Neural progenitor cell (in vitro differentiated cells): Measurements from ENCODE around the gene PDZRN4. TPM values are rescaled to one million over a fixed set of nuclear protein-coding genes. Genes with fewer than 3 reads are reported as not detected.

ENCODE experiments used
- DNase-seq: peaks from one replicate; pipeline ENCODE4 v3.0.0-alpha.2; 2016; ENCODE audit warnings: low spot score
- H2AFZ ChIP-seq: fragments of 200-600 bp; sonication (generic); replicated peaks from 2 replicates; pipeline ENCODE4 v1.6.1; 2016; ENCODE audit warnings: antibody characterized with exemption
- H3F3A ChIP-seq: fragments of 200-600 bp; sonication (generic); 2 replicates; pipeline ENCODE4 v1.6.1; 2016; ENCODE audit warnings: antibody characterized with exemption, low read depth
- H3K27ac ChIP-seq: fragments of 200-600 bp; sonication (generic); 2 replicates; pipeline ENCODE4 v1.5.1; 2016; ENCODE audit warnings: mild to moderate bottlenecking
- H3K27me3 ChIP-seq: fragments of 200-600 bp; sonication (generic); 2 replicates; pipeline ENCODE4 v1.6.1; 2016; ENCODE audit warnings: mild to moderate bottlenecking, moderate library complexity
- H3K36me3 ChIP-seq: fragments of 200-600 bp; sonication (generic); 2 replicates; pipeline ENCODE4 v1.5.1; 2016
- H3K4me1 ChIP-seq: fragments of 200-600 bp; sonication (generic); 2 replicates; pipeline ENCODE4 v1.6.1; 2016; ENCODE audit warnings: mixed run types
- H3K4me2 ChIP-seq: fragments of 200-600 bp; sonication (generic); 2 replicates; pipeline ENCODE4 v1.6.1; 2016
- H3K4me3 ChIP-seq: fragments of 200-600 bp; sonication (generic); 2 replicates; pipeline ENCODE4 v1.5.1; 2016
- H3K79me2 ChIP-seq: fragments of 200-600 bp; sonication (generic); 2 replicates; pipeline ENCODE4 v1.6.1; 2016; ENCODE audit warnings: low read depth
- H3K9ac ChIP-seq: fragments of 200-600 bp; sonication (generic); 2 replicates; pipeline ENCODE4 v1.6.1; 2016
- H3K9me3 ChIP-seq: fragments of 200-600 bp; sonication (generic); 2 replicates; pipeline ENCODE4 v1.5.1; 2016; ENCODE audit warnings: low read depth
- H4K20me1 ChIP-seq: fragments of 200-600 bp; sonication (generic); 2 replicates; pipeline ENCODE4 v1.6.1; 2016; ENCODE audit warnings: low read depth
- H3K27ac Mint-ChIP-seq: 3 replicates; pipeline ENCODE4 v1.8.0; 2021; ENCODE audit warnings: mixed read lengths
- H3K27me3 Mint-ChIP-seq: 2 replicates; pipeline ENCODE4 v1.8.0; 2022; ENCODE audit warnings: low read depth, mild to moderate bottlenecking, inconsistent platforms, moderate library complexity, mixed read lengths; ENCODE audit not compliant: insufficient read depth
- H3K36me3 Mint-ChIP-seq: 3 replicates; pipeline ENCODE4 v1.8.0; 2021; ENCODE audit warnings: mixed read lengths
- H3K4me1 Mint-ChIP-seq: 3 replicates; pipeline ENCODE4 v1.8.0; 2021; ENCODE audit warnings: mixed read lengths
- H3K4me3 Mint-ChIP-seq: 3 replicates; pipeline ENCODE4 v1.8.0; 2021; ENCODE audit warnings: mild to moderate bottlenecking, moderate library complexity, mixed read lengths
- H3K9me3 Mint-ChIP-seq: 3 replicates; pipeline ENCODE4 v1.8.0; 2020; ENCODE audit warnings: mixed read lengths
- CTCF ChIP-seq: fragments of 200-600 bp; sonication (generic); IDR thresholded peaks from 2 replicates; pipeline ENCODE4 v1.5.1; 2017; ENCODE audit warnings: antibody characterized with exemption, mild to moderate bottlenecking
- EZH2 ChIP-seq: fragments of 200-600 bp; sonication (generic); IDR thresholded peaks from 2 replicates; pipeline ENCODE4 v1.6.1; 2017; ENCODE audit warnings: antibody characterized with exemption, mild to moderate bottlenecking, moderate library complexity
- EZH2phosphoT487 ChIP-seq: fragments of 200-600 bp; sonication (generic); IDR thresholded peaks from 2 replicates; pipeline ENCODE4 v1.6.1; 2017; ENCODE audit warnings: antibody characterized with exemption
- total RNA-seq: library from RNA; depleted of rRNA; stranded (reverse); fragments of >200 nt; gene quantifications from 2 replicates; pipeline ENCODE4 v1.2.3, GENCODE V29; 2015; ENCODE audit warnings: low replicate concordance

Gene PDZRN4
- total RNA-seq, 1 donor from 2014 or later, result 0.06 TPM

- Mint-ChIP-seq H3K9me3 (peaks cover 1% of the 10 kb centered on the region), H3K4me1 (no peaks in the 10 kb centered on the region), H3K27me3 (no peaks in the 10 kb centered on the region), H3K4me3 (no peak overlapping the region), H3K36me3 (no peaks in the 10 kb centered on the region), H3K27ac (no peak overlapping the region)
- Histone ChIP-seq H3K27me3 (no peaks in the 10 kb centered on the region), H3K36me3 (no peaks in the 10 kb centered on the region), H3K4me2 (no peak overlapping the region), H3K4me1 (no peaks in the 10 kb centered on the region), H3K9me3 (no peaks in the 10 kb centered on the region), H3F3A (no peaks in the 10 kb centered on the region), H2AFZ (no peak overlapping the region), H4K20me1 (no peaks in the 10 kb centered on the region), H3K9ac (no peak overlapping the region), H3K79me2 (no peaks in the 10 kb centered on the region), H3K4me3 (no peak overlapping the region), H3K27ac (no peak overlapping the region)
- no peak for TF ChIP-seq CTCF
- no peak for DNase-seq
Observed at GRCh38 chr12:41142376-41142775, 45.7 kb upstream of the PDZRN4 start.

- Histone ChIP-seq H3F3A (no peaks in the 10 kb centered on the region), H3K4me3 (no peak overlapping the region), H3K4me1 (no peaks in the 10 kb centered on the region), H3K27me3 (no peaks in the 10 kb centered on the region), H3K9me3 (no peaks in the 10 kb centered on the region), H3K27ac (no peak overlapping the region), H3K9ac (no peak overlapping the region), H3K4me2 (no peak overlapping the region), H3K36me3 (no peaks in the 10 kb centered on the region), H2AFZ (no peak overlapping the region), H4K20me1 (no peaks in the 10 kb centered on the region), H3K79me2 (no peaks in the 10 kb centered on the region)
- no peak for TF ChIP-seq EZH2phosphoT487
- TF ChIP-seq CTCF, result no peak
- no peak for TF ChIP-seq EZH2
- H3K27me3 Mint-ChIP-seq, result no peaks in the 10 kb centered on the region
- no peak overlapping the region for H3K27ac Mint-ChIP-seq
- no peak overlapping the region for H3K4me3 Mint-ChIP-seq
- no peak for DNase-seq
- no peaks in the 10 kb centered on the region for H3K4me1 Mint-ChIP-seq
- peaks cover 7% of the 10 kb centered on the region for H3K9me3 Mint-ChIP-seq
- no peaks in the 10 kb centered on the region for H3K36me3 Mint-ChIP-seq
Observed at GRCh38 chr12:41151793-41152192, 36.3 kb upstream of the PDZRN4 start.

- TF ChIP-seq CTCF (no peak), EZH2phosphoT487 (no peak), EZH2 (no peak)
- Histone ChIP-seq H3K9me3 (peaks cover 5% of the 10 kb centered on the region), H3K27me3 (no peaks in the 10 kb centered on the region), H3K36me3 (no peaks in the 10 kb centered on the region), H3K79me2 (no peaks in the 10 kb centered on the region), H3K4me3 (no peak overlapping the region), H3K27ac (no peak overlapping the region), H3F3A (no peaks in the 10 kb centered on the region), H3K4me1 (no peaks in the 10 kb centered on the region), H3K4me2 (no peak overlapping the region), H3K9ac (no peak overlapping the region), H4K20me1 (no peaks in the 10 kb centered on the region), H2AFZ (no peak overlapping the region)
- Mint-ChIP-seq H3K36me3 (no peaks in the 10 kb centered on the region), H3K4me3 (no peak overlapping the region), H3K27ac (no peak overlapping the region), H3K27me3 (peaks cover 2% of the 10 kb centered on the region), H3K4me1 (no peaks in the 10 kb centered on the region), H3K9me3 (peaks cover 2% of the 10 kb centered on the region)
- no peak for DNase-seq
Observed at GRCh38 chr12:41162461-41162860, 25.7 kb upstream of the PDZRN4 start.

GRCh38 chr12:41167701-41168100, 20.4 kb upstream of the PDZRN4 start:
- no peaks in the 10 kb centered on the region for H3K9me3 Mint-ChIP-seq
- H3K4me1 Mint-ChIP-seq, result no peaks in the 10 kb centered on the region
- no peak overlapping the region for H3K4me3 Mint-ChIP-seq
- Histone ChIP-seq H3F3A (no peaks in the 10 kb centered on the region), H2AFZ (no peak overlapping the region), H3K27ac (no peak overlapping the region), H3K4me2 (no peak overlapping the region), H3K4me1 (no peaks in the 10 kb centered on the region), H3K27me3 (no peaks in the 10 kb centered on the region), H3K4me3 (no peak overlapping the region), H3K36me3 (no peaks in the 10 kb centered on the region), H3K9ac (no peak overlapping the region), H4K20me1 (no peaks in the 10 kb centered on the region), H3K79me2 (no peaks in the 10 kb centered on the region), H3K9me3 (peaks cover 5% of the 10 kb centered on the region)
- H3K27me3 Mint-ChIP-seq, result peaks cover 2% of the 10 kb centered on the region
- TF ChIP-seq CTCF, result no peak
- no peak for TF ChIP-seq EZH2phosphoT487
- TF ChIP-seq EZH2, result no peak
- no peaks in the 10 kb centered on the region for H3K36me3 Mint-ChIP-seq
- no peak for DNase-seq
- H3K27ac Mint-ChIP-seq, result no peak overlapping the region
